PFSK-1 (cell line): ENCODE results near the gene LIN7A.

Experiments used
- FOXP2 ChIP-seq: optimal IDR thresholded peaks from 2 replicates; pipeline ENCODE3; 2011; ENCODE audit warnings: borderline replicate concordance, control low read depth, inconsistent platforms; ENCODE audit not compliant: insufficient read depth; ENCODE audit errors: extremely low read length, extremely low read depth
- POLR2AphosphoS5 ChIP-seq: IDR thresholded peaks from 2 replicates; pipeline ENCODE4 v1.6.1; 2012; ENCODE audit warnings: low read depth, mild to moderate bottlenecking, control low read depth, low read length, moderate library complexity
- SIN3A ChIP-seq: IDR thresholded peaks from 2 replicates; pipeline ENCODE4 v1.6.1; 2012; ENCODE audit warnings: mild to moderate bottlenecking, low read length, moderate library complexity, borderline replicate concordance; ENCODE audit not compliant: insufficient read depth
- TAF1 ChIP-seq: IDR thresholded peaks from 2 replicates; pipeline ENCODE4 v1.6.1; 2012; ENCODE audit warnings: low read length, control low read depth, borderline replicate concordance; ENCODE audit not compliant: insufficient read depth
- TF ChIP-seq, protein P1 (sequence below), 2 experiments: IDR thresholded peaks; 2 replicates each; pipeline versions ENCODE4 v1.6.1 to v1.8.0; 2011 to 2012; ENCODE audit warnings: low read depth in 2 of 2, low read length in 2 of 2, control low read depth in 1 of 2, inconsistent platforms in 1 of 2, mild to moderate bottlenecking in 1 of 2, moderate library complexity in 1 of 2; ENCODE audit not compliant: insufficient read depth in 1 of 2

DNA sequence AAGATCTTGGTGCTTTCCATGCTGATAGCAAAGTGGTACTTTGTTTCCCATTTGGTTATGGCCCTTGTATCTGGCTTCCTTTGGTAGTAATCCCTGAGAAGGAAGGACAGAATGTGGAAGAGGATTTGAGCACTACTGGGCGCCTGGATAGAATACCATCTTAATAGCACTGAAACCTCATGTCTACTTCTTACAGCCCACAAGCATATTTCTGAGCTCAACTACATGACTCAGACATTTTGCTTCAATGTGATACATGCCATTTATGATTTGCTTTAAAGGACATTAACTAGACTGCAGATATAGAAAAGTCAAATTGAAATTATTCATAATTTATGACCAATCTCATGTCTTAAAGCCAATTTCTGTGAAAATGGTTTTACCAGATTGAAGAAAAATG lies 80.4 kb downstream of the LIN7A start:
- TF ChIP-seq, protein P1, sequence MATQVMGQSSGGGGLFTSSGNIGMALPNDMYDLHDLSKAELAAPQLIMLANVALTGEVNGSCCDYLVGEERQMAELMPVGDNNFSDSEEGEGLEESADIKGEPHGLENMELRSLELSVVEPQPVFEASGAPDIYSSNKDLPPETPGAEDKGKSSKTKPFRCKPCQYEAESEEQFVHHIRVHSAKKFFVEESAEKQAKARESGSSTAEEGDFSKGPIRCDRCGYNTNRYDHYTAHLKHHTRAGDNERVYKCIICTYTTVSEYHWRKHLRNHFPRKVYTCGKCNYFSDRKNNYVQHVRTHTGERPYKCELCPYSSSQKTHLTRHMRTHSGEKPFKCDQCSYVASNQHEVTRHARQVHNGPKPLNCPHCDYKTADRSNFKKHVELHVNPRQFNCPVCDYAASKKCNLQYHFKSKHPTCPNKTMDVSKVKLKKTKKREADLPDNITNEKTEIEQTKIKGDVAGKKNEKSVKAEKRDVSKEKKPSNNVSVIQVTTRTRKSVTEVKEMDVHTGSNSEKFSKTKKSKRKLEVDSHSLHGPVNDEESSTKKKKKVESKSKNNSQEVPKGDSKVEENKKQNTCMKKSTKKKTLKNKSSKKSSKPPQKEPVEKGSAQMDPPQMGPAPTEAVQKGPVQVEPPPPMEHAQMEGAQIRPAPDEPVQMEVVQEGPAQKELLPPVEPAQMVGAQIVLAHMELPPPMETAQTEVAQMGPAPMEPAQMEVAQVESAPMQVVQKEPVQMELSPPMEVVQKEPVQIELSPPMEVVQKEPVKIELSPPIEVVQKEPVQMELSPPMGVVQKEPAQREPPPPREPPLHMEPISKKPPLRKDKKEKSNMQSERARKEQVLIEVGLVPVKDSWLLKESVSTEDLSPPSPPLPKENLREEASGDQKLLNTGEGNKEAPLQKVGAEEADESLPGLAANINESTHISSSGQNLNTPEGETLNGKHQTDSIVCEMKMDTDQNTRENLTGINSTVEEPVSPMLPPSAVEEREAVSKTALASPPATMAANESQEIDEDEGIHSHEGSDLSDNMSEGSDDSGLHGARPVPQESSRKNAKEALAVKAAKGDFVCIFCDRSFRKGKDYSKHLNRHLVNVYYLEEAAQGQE (IDR thresholded peaks at IDR 0.05; ENCODE audit: insufficient read depth in 1 of 2, low read depth in 2 of 2, low read length in 2 of 2) = no peak
- no peak for TF ChIP-seq POLR2AphosphoS5
- TF ChIP-seq TAF1 = no peak
- TF ChIP-seq SIN3A = no peak
- no peak for TF ChIP-seq FOXP2
